ENCODE data around the gene CDKN1B.

- TF ChIP-seq POLR2A (IDR thresholded peaks at IDR 0.05; ENCODE audit: extremely low read depth, insufficient read length) (no peak), CTCF (IDR thresholded peaks at IDR 0.05; ENCODE audit: low read depth, low read length) (no peak), MAX (IDR thresholded peaks at IDR 0.05; ENCODE audit: low read depth, low read length) (no peak), MYC (IDR thresholded peaks at IDR 0.05; ENCODE audit: low read depth, low read length) (no peak)
Observed at GRCh38 chr12:12716151-12716792, 896 bp upstream of the CDKN1B start.
